ENCODE results near the gene FAM131B. TPM values are rescaled to one million over a fixed set of nuclear protein-coding genes. Genes with fewer than 3 reads are reported as not detected.

Gene FAM131B
- total RNA-seq, 1 experiment from 2014 or later, result 25.3 TPM

DNA sequence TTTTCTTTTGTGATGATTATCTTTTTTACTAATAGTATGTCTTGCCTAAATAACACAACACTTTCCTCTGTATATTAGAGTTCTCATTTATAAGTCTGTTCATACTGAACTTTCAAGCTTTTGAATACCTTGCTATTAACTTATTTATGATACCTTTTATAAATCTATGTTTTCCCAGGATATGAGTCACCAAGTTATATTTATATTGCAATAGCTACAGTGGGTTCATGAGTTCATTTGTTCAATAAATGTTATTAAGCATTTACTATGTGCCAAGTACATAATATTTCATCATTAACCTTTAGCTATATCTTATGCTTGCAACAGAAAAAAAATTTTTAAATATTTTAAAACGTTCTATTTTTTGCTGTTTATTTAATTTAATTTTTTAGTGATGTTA lies 28.3 kb downstream of the FAM131B start (continued):
- TF ChIP-seq, protein P1, sequence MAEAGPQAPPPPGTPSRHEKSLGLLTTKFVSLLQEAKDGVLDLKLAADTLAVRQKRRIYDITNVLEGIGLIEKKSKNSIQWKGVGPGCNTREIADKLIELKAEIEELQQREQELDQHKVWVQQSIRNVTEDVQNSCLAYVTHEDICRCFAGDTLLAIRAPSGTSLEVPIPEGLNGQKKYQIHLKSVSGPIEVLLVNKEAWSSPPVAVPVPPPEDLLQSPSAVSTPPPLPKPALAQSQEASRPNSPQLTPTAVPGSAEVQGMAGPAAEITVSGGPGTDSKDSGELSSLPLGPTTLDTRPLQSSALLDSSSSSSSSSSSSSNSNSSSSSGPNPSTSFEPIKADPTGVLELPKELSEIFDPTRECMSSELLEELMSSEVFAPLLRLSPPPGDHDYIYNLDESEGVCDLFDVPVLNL (CRISPR knock-in tag; IDR thresholded peaks at IDR 0.05; ENCODE audit: borderline replicate concordance, low read depth), result no peak
- TF ChIP-seq PRRX2 (CRISPR knock-in tag; IDR thresholded peaks at IDR 0.05) (no peak), ATF3 (CRISPR knock-in tag; conservative IDR thresholded peaks at IDR 0.05) (no peak), PREB (CRISPR knock-in tag; IDR thresholded peaks at IDR 0.05; ENCODE audit: borderline replicate concordance) (no peak)
- TF ChIP-seq, protein P2, sequence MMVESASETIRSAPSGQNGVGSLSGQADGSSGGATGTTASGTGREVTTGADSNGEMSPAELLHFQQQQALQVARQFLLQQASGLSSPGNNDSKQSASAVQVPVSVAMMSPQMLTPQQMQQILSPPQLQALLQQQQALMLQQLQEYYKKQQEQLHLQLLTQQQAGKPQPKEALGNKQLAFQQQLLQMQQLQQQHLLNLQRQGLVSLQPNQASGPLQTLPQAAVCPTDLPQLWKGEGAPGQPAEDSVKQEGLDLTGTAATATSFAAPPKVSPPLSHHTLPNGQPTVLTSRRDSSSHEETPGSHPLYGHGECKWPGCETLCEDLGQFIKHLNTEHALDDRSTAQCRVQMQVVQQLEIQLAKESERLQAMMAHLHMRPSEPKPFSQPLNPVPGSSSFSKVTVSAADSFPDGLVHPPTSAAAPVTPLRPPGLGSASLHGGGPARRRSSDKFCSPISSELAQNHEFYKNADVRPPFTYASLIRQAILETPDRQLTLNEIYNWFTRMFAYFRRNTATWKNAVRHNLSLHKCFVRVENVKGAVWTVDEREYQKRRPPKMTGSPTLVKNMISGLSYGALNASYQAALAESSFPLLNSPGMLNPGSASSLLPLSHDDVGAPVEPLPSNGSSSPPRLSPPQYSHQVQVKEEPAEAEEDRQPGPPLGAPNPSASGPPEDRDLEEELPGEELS (CRISPR knock-in tag; IDR thresholded peaks at IDR 0.05), result no peak

- H3K4me1 Mint-ChIP-seq, result peaks cover 4% of the 10 kb centered on the region; the same call in 1 of the 2 replicates
- no peaks in the 10 kb centered on the region for H3K36me3 Mint-ChIP-seq
- POLR2A ChIA-PET, result no interaction called here
- H3K9me3 Mint-ChIP-seq, result no peaks in the 10 kb centered on the region
- H3K27me3 Mint-ChIP-seq (ENCODE audit: low read depth), result no peaks in the 10 kb centered on the region; the same call in 1 of the 2 replicates
- no peak for ATAC-seq
- DNase-seq (ENCODE audit: low spot score), result no peak
- CTCF ChIA-PET, result interaction anchor here (1.1 to 1.7 kb wide), 3 partner anchors 32 to 91 kb away, joined by 3 to 4 read pairs (median 3); no protein-coding TSS in a partner anchor
- no peak overlapping the region for H3K27ac Mint-ChIP-seq
- H3K4me3 Mint-ChIP-seq, result no peak overlapping the region
- TF ChIP-seq ESRRA (CRISPR knock-in tag; IDR thresholded peaks at IDR 0.05; ENCODE audit: borderline replicate concordance) (no peak), ZNF219 (CRISPR knock-in tag; IDR thresholded peaks at IDR 0.05; ENCODE audit: borderline replicate concordance) (no peak), RORB (CRISPR knock-in tag; IDR thresholded peaks at IDR 0.05) (no peak), ZNF317 (CRISPR knock-in tag; IDR thresholded peaks at IDR 0.05; ENCODE audit: borderline replicate concordance, low read depth) (no peak), ATF1 (CRISPR knock-in tag; IDR thresholded peaks at IDR 0.05) (no peak), ATF3 (CRISPR knock-in tag; conservative IDR thresholded peaks at IDR 0.05) (no peak), TP53 (CRISPR knock-in tag; IDR thresholded peaks at IDR 0.05) (no peak), FOXJ3 (CRISPR knock-in tag; IDR thresholded peaks at IDR 0.05; ENCODE audit: borderline replicate concordance) (no peak), AFF4 (CRISPR knock-in tag; IDR thresholded peaks at IDR 0.05; ENCODE audit: borderline replicate concordance) (no peak)
- TF ChIP-seq, protein P1 (CRISPR knock-in tag; IDR thresholded peaks at IDR 0.05; ENCODE audit: borderline replicate concordance, low read depth), result no peak
- TF ChIP-seq, protein P2 (CRISPR knock-in tag; IDR thresholded peaks at IDR 0.05), result no peak
- TF ChIP-seq, protein P3, sequence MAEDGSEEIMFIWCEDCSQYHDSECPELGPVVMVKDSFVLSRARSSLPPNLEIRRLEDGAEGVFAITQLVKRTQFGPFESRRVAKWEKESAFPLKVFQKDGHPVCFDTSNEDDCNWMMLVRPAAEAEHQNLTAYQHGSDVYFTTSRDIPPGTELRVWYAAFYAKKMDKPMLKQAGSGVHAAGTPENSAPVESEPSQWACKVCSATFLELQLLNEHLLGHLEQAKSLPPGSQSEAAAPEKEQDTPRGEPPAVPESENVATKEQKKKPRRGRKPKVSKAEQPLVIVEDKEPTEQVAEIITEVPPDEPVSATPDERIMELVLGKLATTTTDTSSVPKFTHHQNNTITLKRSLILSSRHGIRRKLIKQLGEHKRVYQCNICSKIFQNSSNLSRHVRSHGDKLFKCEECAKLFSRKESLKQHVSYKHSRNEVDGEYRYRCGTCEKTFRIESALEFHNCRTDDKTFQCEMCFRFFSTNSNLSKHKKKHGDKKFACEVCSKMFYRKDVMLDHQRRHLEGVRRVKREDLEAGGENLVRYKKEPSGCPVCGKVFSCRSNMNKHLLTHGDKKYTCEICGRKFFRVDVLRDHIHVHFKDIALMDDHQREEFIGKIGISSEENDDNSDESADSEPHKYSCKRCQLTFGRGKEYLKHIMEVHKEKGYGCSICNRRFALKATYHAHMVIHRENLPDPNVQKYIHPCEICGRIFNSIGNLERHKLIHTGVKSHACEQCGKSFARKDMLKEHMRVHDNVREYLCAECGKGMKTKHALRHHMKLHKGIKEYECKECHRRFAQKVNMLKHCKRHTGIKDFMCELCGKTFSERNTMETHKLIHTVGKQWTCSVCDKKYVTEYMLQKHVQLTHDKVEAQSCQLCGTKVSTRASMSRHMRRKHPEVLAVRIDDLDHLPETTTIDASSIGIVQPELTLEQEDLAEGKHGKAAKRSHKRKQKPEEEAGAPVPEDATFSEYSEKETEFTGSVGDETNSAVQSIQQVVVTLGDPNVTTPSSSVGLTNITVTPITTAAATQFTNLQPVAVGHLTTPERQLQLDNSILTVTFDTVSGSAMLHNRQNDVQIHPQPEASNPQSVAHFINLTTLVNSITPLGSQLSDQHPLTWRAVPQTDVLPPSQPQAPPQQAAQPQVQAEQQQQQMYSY (CRISPR knock-in tag; IDR thresholded peaks at IDR 0.05), result no peak
These were observed 31.2 kb downstream of the FAM131B start for GRCh38 chr7:143331179-143331801.
